T-helper 22 cell (primary cell): Measurements from ENCODE around the gene THSD7B.

Experiments
- DNase-seq: peaks from one replicate; pipeline ENCODE4 v3.0.0-alpha.2; 2020; ENCODE audit warnings: low read depth

Gene THSD7B

GRCh38 chr2:137154946-137155345 lies 389.6 kb downstream of the THSD7B start:
- no peak for DNase-seq

GRCh38 chr2:137155356-137156104 lies 390.2 kb downstream of the THSD7B start:
- no peak for DNase-seq

GRCh38 chr2:137156221-137156844 lies 391.0 kb downstream of the THSD7B start:
- no peak for DNase-seq

GRCh38 chr2:137157851-137158250 lies 392.5 kb downstream of the THSD7B start:
- no peak for DNase-seq

GRCh38 chr2:137161250-137161649 lies 395.9 kb downstream of the THSD7B start:
- no peak for DNase-seq

GRCh38 chr2:137165968-137166367 lies 400.6 kb downstream of the THSD7B start:
- DNase-seq, result no peak

GRCh38 chr2:137167651-137168050 lies 402.3 kb downstream of the THSD7B start:
- DNase-seq, result no peak

- DNase-seq, result no peak
Observed at GRCh38 chr2:137168552-137168951, 403.2 kb downstream of the THSD7B start.

GRCh38 chr2:137172162-137172561 lies 406.8 kb downstream of the THSD7B start:
- no peak for DNase-seq

GRCh38 chr2:137173463-137173862 lies 408.1 kb downstream of the THSD7B start:
- no peak for DNase-seq

GRCh38 chr2:137175246-137175645 lies 409.9 kb downstream of the THSD7B start:
- DNase-seq, result no peak

- DNase-seq, result no peak
Observed at GRCh38 chr2:137178951-137179377, 413.6 kb downstream of the THSD7B start.

- DNase-seq, result no peak
Observed at GRCh38 chr2:137179542-137179941, 414.2 kb downstream of the THSD7B start.

GRCh38 chr2:137180012-137180411 lies 414.7 kb downstream of the THSD7B start:
- no peak for DNase-seq

- DNase-seq, result no peak
Observed at GRCh38 chr2:137181370-137181769, 416.0 kb downstream of the THSD7B start.

GRCh38 chr2:137182071-137182470 lies 416.7 kb downstream of the THSD7B start:
- DNase-seq, result no peak

GRCh38 chr2:137183206-137183898 lies 418.0 kb downstream of the THSD7B start:
- DNase-seq, result no peak

- no peak for DNase-seq
Observed at GRCh38 chr2:137185378-137186078, 420.2 kb downstream of the THSD7B start.

GRCh38 chr2:137187216-137187615 lies 421.9 kb downstream of the THSD7B start:
- DNase-seq, result no peak

GRCh38 chr2:137190411-137191195 lies 425.3 kb downstream of the THSD7B start:
- DNase-seq, result no peak
